GM23248 (cell line): ENCODE data around the gene IL1RAPL2.

Experiments
- EZH2 ChIP-seq: fragments of 200-600 bp; sonication (generic); IDR thresholded peaks from 2 replicates; pipeline ENCODE4 v1.6.1; 2018; ENCODE audit warnings: antibody characterized with exemption, mild to moderate bottlenecking; ENCODE audit not compliant: insufficient read depth, poor library complexity, severe bottlenecking
- EZH2phosphoT487 ChIP-seq: fragments of 200-600 bp; sonication (generic); IDR thresholded peaks from 2 replicates; pipeline ENCODE4 v1.6.1; 2018; ENCODE audit warnings: antibody characterized with exemption, moderate library complexity, mild to moderate bottlenecking, low read depth; ENCODE audit not compliant: insufficient read depth

GRCh38 chrX:105647749-105648148 is 1081.8 kb downstream of the IL1RAPL2 start:
- TF ChIP-seq EZH2phosphoT487 = no peak
- TF ChIP-seq EZH2 = no peak
